ENCODE results near the gene AGPAT4. TPM values are rescaled to one million over a fixed set of nuclear protein-coding genes. Genes with fewer than 3 reads are reported as not detected.

Gene AGPAT4
- total and polyA plus RNA-seq, 2 donors (not counting 3 experiments of a cell fraction or from before 2014, with no cell fraction given), result 10.2 to 15.2 TPM

GRCh38 chr6:161140554-161140875 is 133.3 kb downstream of the AGPAT4 start:
- H3K9me1 ChIP-seq (replicated peaks; ENCODE audit: control insufficient read depth, extremely low read depth, insufficient read depth, low read length), result no peaks in the 10 kb centered on the region
- H3K4me1 ChIP-seq (ENCODE audit: control insufficient read depth, extremely low read depth, insufficient read depth, low read length), result no peaks in the 10 kb centered on the region
- no peak overlapping the region for H2AFZ ChIP-seq (ENCODE audit: low read depth, low read length)
- no peaks in the 10 kb centered on the region for H3K79me2 ChIP-seq (ENCODE audit: control insufficient read depth, insufficient read depth, low read length)
- no peaks in the 10 kb centered on the region for H3K9me3 ChIP-seq (replicated peaks; ENCODE audit: control insufficient read depth, insufficient read depth, low read length)
- no TSS peak for BruUV-seq (replicated peaks)
- no peak overlapping the region for H3K9ac ChIP-seq (replicated peaks; ENCODE audit: extremely low read depth, insufficient read depth, low read length)
- H3K4me3 ChIP-seq (replicated peaks in 1 of 3; ENCODE audit: insufficient read depth in 1 of 3, low read depth in 1 of 3, low read length in 3 of 3), result no peak overlapping the region
- intact Hi-C loops (cut with micrococcal nuclease), result loop anchor here (5.0 kb wide), 1 partner anchor 208 kb away; no protein-coding TSS in a partner anchor
- ChIA-PET CTCF (interaction anchor here (1.2 to 2.5 kb wide), 3 partner anchors 13 to 233 kb away, joined by 4 to 12 read pairs (median 4); no protein-coding TSS in a partner anchor), POLR2A (no interaction called here)
- dilution Hi-C loops (cut with MboI; ENCODE audit: extremely low pct_ligation_motif_present, low sequenced_read_pairs), result no loop called here
- H3K4me2 ChIP-seq (ENCODE audit: insufficient read depth, low read length), result no peak overlapping the region
- DNase-seq (ENCODE audit: low read depth, low spot score) (no peak), FAIRE-seq (no peak)
- H3K27ac ChIP-seq (ENCODE audit: insufficient read depth, low read depth, low read length), result no peak overlapping the region
- H4K20me1 ChIP-seq (replicated peaks; ENCODE audit: control insufficient read depth, extremely low read depth, insufficient read depth, low read length), result no peaks in the 10 kb centered on the region
- TF ChIP-seq EZH2 (IDR thresholded peaks at IDR 0.05; ENCODE audit: borderline replicate concordance, low read depth, low read length, severe bottlenecking) (no peak), POLR2A (IDR thresholded peaks at IDR 0.05; ENCODE audit: low read depth, low read length) (no peak), GATA2 (IDR thresholded peaks at IDR 0.05; ENCODE audit: insufficient read depth, insufficient read length, low read depth, low read length) (no peak), CTCF (IDR thresholded peaks at IDR 0.05; ENCODE audit: extremely low read depth in 1 of 2, insufficient read depth in 1 of 2, low read depth in 1 of 2, low read length in 2 of 2) (no peak), FOS (IDR thresholded peaks at IDR 0.05; ENCODE audit: borderline replicate concordance, insufficient read depth, low read length) (no peak), MYC (IDR thresholded peaks at IDR 0.05; ENCODE audit: low read depth, low read length) (no peak), POLR2AphosphoS5 (IDR thresholded peaks at IDR 0.05; ENCODE audit: insufficient read depth, low read depth, low read length) (no peak)
- peaks cover 0 to 4% of the 10 kb centered on the region in 2 experiments for H3K36me3 ChIP-seq (ENCODE audit: control insufficient read depth in 2 of 2, extremely low read depth in 1 of 2, insufficient read depth in 2 of 2, low read length in 2 of 2)
- H3K27me3 ChIP-seq (ENCODE audit: control insufficient read depth in 2 of 2, insufficient read depth in 2 of 2, low read length in 2 of 2), result no peaks in the 10 kb centered on the region
